Left cardiac atrium (tissue), 4 donors: Measurements from ENCODE around the gene KRTAP12-2. TPM values are rescaled to one million over a fixed set of nuclear protein-coding genes. Genes with fewer than 3 reads are reported as not detected.
"Not testable (repeated sequence)": the region's sequence is repeated elsewhere in the genome, so short reads cannot be mapped to it uniquely, and the experiment has no call there.

ENCODE experiments used
- ATAC-seq, 2 donors: fragments of 200-7000 bp; cut with Tn5 transposase; one replicate each; pipeline ENCODE4 v1.9.1; 2020; ENCODE audit warnings: mild to moderate bottlenecking in 2 of 2, moderate library complexity in 2 of 2
- DNase-seq: peaks from one replicate; pipeline ENCODE4 v3.0.0-alpha.2; 2020
- intact Hi-C, 2 donors: fragments of 100-400 bp; cut with DNase I; formaldehyde crosslinking; loops; one replicate each; pipeline versions ENCODE4 v1.14.1 to v1.15.1; 2022 to 2023
- total RNA-seq, 2 donors: library from RNA; stranded (reverse); fragmentation: NEBNext Ultra II Directional; extraction: Animal tissue kit (Norgen Biotek cat#: 25700); gene quantifications; one replicate each; pipeline ENCODE4 v1.2.1, GENCODE V29; 2021
- donor health status: DM: no; HTN: yes; CAD: no.
- donor health status: DM: no; HTN: yes; CAD: no; lungs with severe emphysema.
- donor health status: DM: yes; HTN: yes; CAD: no.
- donor health status: Dilated cardiomyopathy.

The KRTAP12-2 gene
- total RNA-seq, 2 donors from 2014 or later, result not detected

GRCh38 chr21:44638506-44639330 is 28.0 kb downstream of the KRTAP12-2 start:
- intact Hi-C loops, DNase-seq, ATAC-seq: not testable (repeated sequence)

- intact Hi-C loops, DNase-seq, ATAC-seq: not testable (repeated sequence)
These were observed 28.8 kb downstream of the KRTAP12-2 start for GRCh38 chr21:44637851-44638348.

DNA sequence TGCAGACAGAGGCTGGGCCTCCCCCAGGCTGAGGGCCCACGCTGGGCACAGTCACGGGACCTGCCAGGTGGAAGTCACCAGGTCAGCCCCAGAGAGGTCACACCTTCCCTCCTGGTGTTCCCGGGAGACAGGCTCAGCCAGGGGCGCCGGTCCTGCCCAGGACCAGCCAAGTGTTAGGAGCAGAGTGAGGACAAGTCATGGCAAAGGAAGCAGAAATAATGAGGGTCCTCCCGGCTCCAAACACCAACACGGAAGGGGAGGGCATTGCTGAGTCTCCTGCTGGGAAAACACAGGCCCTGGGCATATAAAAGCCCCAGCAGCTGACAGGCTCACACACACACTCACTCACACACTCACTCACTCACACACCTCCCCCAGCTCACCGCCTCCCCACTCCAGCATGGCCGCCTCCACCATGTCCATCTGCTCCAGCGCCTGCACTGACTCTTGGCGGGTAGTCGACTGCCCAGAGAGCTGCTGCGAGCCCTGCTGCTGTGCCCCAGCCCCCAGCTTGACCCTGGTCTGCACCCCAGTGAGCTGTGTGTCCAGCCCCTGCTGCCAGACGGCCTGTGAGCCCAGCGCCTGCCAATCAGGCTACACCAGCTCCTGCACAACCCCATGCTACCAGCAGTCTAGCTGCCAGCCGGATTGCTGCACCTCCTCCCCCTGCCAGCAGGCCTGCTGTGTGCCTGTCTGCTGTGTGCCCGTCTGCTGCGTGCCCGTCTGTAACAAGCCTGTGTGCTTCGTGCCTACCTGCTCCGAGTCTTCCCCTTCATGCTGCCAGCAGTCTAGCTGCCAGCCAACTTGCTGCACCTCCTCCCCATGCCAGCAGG is 29.5 kb downstream of the KRTAP12-2 start, which contains the start of gene KRTAP10-10:
KRTAP10-10 (plus strand) TSS at position 339 of the 833 bp plus-strand sequence; CDS start at position 401, 62 bp downstream.
- no peak for ATAC-seq
- intact Hi-C loops, result no loop called here

DNA sequence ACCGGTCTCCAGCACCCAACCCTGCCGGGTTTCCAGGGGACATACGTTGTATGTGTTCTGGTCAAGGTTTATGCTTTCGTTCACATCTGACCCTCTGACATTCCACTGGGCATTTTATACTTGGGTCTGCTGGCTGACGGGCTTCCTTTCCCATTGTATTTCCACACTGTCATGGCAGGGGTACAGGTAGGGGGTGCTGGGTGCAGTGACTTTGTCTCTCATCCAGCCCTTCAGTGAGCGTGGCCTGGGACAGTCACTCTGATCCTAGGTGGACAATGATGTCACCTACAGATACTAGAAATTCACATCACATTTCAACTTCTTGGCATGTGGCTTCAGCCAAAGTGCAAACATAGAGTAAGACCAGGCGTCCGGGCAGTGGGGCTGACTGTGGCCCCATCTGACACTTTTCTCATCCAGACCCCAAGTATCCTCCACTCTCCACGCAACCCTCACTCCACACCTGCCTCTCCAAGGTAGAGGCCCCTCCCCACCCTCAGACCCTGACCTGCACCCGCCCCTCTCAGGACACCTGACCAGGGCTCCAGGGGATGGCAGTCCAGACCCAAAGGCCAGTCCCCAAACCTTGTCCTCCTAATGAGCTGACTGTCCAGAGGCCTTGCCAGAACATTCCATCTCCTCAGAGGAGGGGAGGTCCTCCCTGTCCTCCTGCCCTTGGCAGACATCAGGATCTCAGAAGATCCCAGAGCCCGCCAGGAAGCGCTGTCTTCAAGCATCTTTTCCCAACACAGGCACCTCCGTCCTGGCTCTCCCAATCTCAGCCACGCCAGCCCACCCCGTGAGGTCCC is 30.3 kb downstream of the KRTAP12-2 start:
- DNase-seq (no peak), ATAC-seq (no peak)
- intact Hi-C loops, result no loop called here

More for the DNA sequence above, 29.5 kb downstream of the KRTAP12-2 start, which contains the start of gene KRTAP10-10:
- no peak for DNase-seq

GRCh38 chr21:44632067-44632466 is 34.7 kb downstream of the KRTAP12-2 start:
- ATAC-seq, result no peak
- no peak for DNase-seq

DNA sequence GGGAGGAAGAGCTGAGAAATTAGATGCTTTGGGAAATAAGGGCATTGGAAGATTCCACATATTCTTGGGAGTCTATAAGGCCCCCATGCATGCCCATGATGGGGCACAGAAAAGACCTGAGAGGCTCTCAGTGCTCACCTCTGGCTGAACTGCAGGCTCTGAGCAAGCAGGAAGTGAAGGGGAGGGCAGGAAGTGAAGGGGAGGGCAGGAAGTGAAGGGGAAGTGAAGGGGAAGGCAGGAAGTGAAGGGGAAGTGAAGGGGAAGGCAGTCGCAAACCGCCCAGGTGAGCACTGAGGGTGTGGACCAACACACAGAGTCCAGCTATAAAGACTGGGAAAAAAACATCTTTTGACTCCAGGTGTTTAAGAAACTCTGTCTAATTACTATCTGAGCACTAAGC is 36.3 kb downstream of the KRTAP12-2 start:
- intact Hi-C loops, result no loop called here
- DNase-seq (no peak), ATAC-seq (no peak)

More at GRCh38 chr21:44632067-44632466, 34.7 kb downstream of the KRTAP12-2 start:
- intact Hi-C loops, result no loop called here

GRCh38 chr21:44628707-44629391 is 37.9 kb downstream of the KRTAP12-2 start:
- intact Hi-C loops, result no loop called here
- DNase-seq (no peak), ATAC-seq (peak; percentile 39 to 82)

- DNase-seq, intact Hi-C loops, ATAC-seq: not testable (repeated sequence)
These were observed 38.9 kb downstream of the KRTAP12-2 start for GRCh38 chr21:44627831-44628233.

- ATAC-seq, intact Hi-C loops, DNase-seq: not testable (repeated sequence)
These were observed 39.4 kb downstream of the KRTAP12-2 start for GRCh38 chr21:44627181-44627822.

DNA sequence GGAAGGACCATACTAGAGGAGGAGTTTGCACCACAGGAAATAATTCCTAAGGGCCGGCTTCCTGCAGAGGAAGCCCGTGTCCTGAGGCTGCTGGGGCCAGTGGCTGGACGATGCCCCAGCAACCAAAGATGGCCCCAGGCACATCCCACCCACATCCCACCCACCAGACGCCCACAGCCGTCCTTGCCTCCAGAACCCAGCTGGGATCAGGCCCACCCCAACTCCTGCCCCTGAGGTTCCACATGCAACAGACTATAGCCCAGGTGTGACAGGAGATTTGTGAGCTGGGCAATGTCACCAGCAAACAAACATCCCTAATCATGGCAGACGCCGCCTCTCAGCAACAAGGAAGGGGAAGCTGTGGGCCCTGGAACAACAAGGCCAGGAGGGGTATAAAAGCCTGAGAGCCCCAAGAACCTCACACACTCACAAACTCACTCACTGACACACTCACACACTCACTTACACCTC is 40.0 kb downstream of the KRTAP12-2 start, which contains the start of gene KRTAP10-9:
KRTAP10-9 (plus strand) TSS at position 421 of the 471 bp plus-strand sequence. CDS start 79 bp downstream, outside the sequence.
- DNase-seq (no peak), ATAC-seq (no peak)
- intact Hi-C loops, result no loop called here

DNA sequence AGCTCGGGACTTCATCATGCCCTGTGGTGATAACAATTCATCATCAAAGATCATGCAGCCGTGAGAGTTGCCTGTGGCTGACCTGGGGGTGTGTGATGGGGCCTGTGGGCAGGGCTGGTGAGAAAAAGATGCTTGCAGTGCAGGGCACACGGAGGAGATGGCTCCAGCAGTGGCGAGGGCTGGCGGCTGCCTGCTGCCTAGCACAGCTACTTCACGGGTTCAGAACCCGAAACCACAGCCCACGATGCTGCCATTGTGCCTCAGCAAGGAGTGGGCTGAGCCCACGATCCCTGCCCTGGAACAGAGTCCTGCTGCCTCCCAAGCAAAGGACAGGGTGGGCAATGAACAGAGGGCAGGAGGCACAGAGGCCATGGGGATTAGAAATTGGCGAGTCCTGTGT is 40.5 kb downstream of the KRTAP12-2 start:
- no peak for DNase-seq
- intact Hi-C loops, result no loop called here
- ATAC-seq, result peak in 1 of 2 donors; percentile 42

DNA sequence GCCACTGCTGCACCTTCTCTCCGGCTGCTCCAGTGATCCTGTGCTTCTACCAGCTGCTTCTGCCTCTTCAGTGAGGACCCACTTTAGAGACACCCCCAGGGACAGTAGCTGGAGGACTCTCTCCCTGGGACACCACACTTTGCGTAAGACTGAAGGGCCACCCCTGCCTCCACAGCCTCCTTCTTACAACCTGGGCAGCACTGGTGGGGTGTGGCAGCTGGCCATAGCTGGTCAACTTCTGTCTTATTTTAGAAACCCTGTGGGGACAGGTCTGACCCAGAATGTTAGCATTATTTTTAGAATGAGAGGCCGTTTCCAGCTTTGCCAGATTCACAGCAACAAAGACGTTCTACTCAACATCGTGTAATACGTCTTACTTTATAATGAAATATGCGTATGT is 41.0 kb downstream of the KRTAP12-2 start:
- intact Hi-C loops, result no loop called here
- ATAC-seq (peak in 1 of 2 donors; percentile 27), DNase-seq (no peak)

- no peak for ATAC-seq
- intact Hi-C loops, result no loop called here
- no peak for DNase-seq
These were observed 43.2 kb downstream of the KRTAP12-2 start for GRCh38 chr21:44623575-44623974.

GRCh38 chr21:44619886-44620285 is 46.8 kb downstream of the KRTAP12-2 start:
- ATAC-seq (no peak), DNase-seq (no peak)
- intact Hi-C loops, result no loop called here

- peak; percentile 26 to 57 for ATAC-seq
These were observed 47.8 kb downstream of the KRTAP12-2 start for GRCh38 chr21:44618909-44619308.

DNA sequence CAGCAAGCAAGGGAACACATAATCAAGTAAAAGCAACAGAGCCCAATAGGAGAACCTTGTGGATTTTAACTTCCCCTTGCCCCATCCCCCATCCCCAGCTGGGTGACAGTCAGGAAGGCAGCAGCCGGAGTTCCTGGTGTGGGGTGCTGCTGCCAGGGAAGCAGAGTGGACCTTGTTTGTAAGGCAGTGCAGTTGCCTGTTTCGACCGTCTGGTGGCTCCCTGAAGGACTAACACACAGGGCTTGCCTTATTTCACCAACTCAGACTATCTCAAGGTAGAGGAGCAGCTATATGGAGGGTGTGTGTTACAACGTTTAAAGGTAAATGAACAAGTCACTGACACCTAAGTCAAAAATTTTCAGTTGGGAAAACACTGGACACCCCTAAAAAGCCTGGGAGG is 48.2 kb downstream of the KRTAP12-2 start:
- ATAC-seq, result peak in 1 of 2 donors; percentile 70
- intact Hi-C loops, result no loop called here
- DNase-seq, result no peak

More at GRCh38 chr21:44618909-44619308, 47.8 kb downstream of the KRTAP12-2 start:
- DNase-seq, result no peak
- intact Hi-C loops, result no loop called here

- no peak for ATAC-seq
- intact Hi-C loops, result no loop called here
- no peak for DNase-seq
These were observed 49.6 kb downstream of the KRTAP12-2 start for GRCh38 chr21:44617071-44617501.
